Panc1 (cell line): ENCODE data around the gene KCNC1.

Experiments
- CTCF ChIP-seq: fragments of 450-650 bp; IDR thresholded peaks from 2 replicates; pipeline ENCODE4 v1.5.1; 2017; ENCODE audit warnings: mild to moderate bottlenecking
- POLR2AphosphoS5 ChIP-seq: IDR thresholded peaks from 2 replicates; pipeline ENCODE4 v1.6.1; 2012; ENCODE audit warnings: mild to moderate bottlenecking, low read depth, low read length, moderate library complexity
- REST ChIP-seq, 2 experiments: IDR thresholded peaks; 2 replicates each; pipeline ENCODE4 v1.6.1; 2011 to 2012; ENCODE audit warnings: low read depth in 2 of 2, control low read depth in 1 of 2, low read length in 1 of 2, mild to moderate bottlenecking in 1 of 2, moderate library complexity in 1 of 2; ENCODE audit not compliant: insufficient read depth in 1 of 2
- SIN3A ChIP-seq: IDR thresholded peaks from 2 replicates; pipeline ENCODE4 v1.6.1; 2012; ENCODE audit warnings: low read depth, mild to moderate bottlenecking, low read length, moderate library complexity, borderline replicate concordance; ENCODE audit not compliant: insufficient read depth

GRCh38 chr11:17703951-17704350 lies 30.6 kb upstream of the KCNC1 start:
- TF ChIP-seq CTCF (no peak), REST (IDR thresholded peaks at IDR 0.05; ENCODE audit: insufficient read depth in 1 of 2, low read depth in 2 of 2, low read length in 1 of 2) (no peak), SIN3A (no peak), POLR2AphosphoS5 (no peak)
